Measurements from ENCODE around the gene PGGHG.
"Not testable (repeated sequence)": the region's sequence is repeated elsewhere in the genome, so short reads cannot be mapped to it uniquely, and the experiment has no call there.

Gene PGGHG

GRCh38 chr11:283405-284104 lies 5.4 kb upstream of the PGGHG start:
- no peak for TF ChIP-seq CTCF (IDR thresholded peaks at IDR 0.05; ENCODE audit: insufficient read depth, low read length, missing control alignments)
- ChIA-PET POLR2A (no interaction called here), CTCF (interaction anchor here (0.7 to 1.0 kb wide), 2 partner anchors 22 to 32 kb away, joined by 5 to 6 read pairs; no protein-coding TSS in a partner anchor)
- H3K4me3 ChIP-seq (ENCODE audit: low read depth, low read length), result no peak overlapping the region
- no peak for DNase-seq (ENCODE audit: low read depth, low spot score)

GRCh38 chr11:284105-285020 lies 4.6 kb upstream of the PGGHG start:
- no peak for TF ChIP-seq CTCF (IDR thresholded peaks at IDR 0.05; ENCODE audit: insufficient read depth, low read length, missing control alignments)
- no peak for DNase-seq (ENCODE audit: low read depth, low spot score)
- H3K4me3 ChIP-seq (ENCODE audit: low read depth, low read length), result no peak overlapping the region
- ChIA-PET POLR2A (no interaction called here), CTCF (interaction anchor here (0.7 to 2.7 kb wide), 3 partner anchors 21 to 33 kb away, joined by 5 to 6 read pairs (median 6); no protein-coding TSS in a partner anchor)

GRCh38 chr11:285021-285893 lies 3.7 kb upstream of the PGGHG start:
- no peak for TF ChIP-seq CTCF (IDR thresholded peaks at IDR 0.05; ENCODE audit: insufficient read depth, low read length, missing control alignments)
- ChIA-PET CTCF (interaction anchor here (1.7 to 2.7 kb wide), 2 partner anchors 20 to 34 kb away, joined by 6 read pairs; no protein-coding TSS in a partner anchor), POLR2A (no interaction called here)
- DNase-seq (ENCODE audit: low read depth, low spot score), result no peak
- no peak overlapping the region for H3K4me3 ChIP-seq (ENCODE audit: low read depth, low read length)

GRCh38 chr11:285894-286220 lies 3.1 kb upstream of the PGGHG start:
- CTCF ChIA-PET, result interaction anchor here (1.7 to 2.7 kb wide), 2 partner anchors 19 to 35 kb away, joined by 6 read pairs; no protein-coding TSS in a partner anchor
- H3K4me3 ChIP-seq (ENCODE audit: low read depth, low read length), result no peak overlapping the region
- DNase-seq (ENCODE audit: low read depth, low spot score), result no peak
- POLR2A ChIA-PET, result no interaction called here
- TF ChIP-seq CTCF (IDR thresholded peaks at IDR 0.05; ENCODE audit: insufficient read depth, low read length, missing control alignments), result no peak

- CTCF ChIA-PET, result interaction anchor here (1.7 to 9.1 kb wide), 3 partner anchors 18 to 36 kb away, joined by 6 to 68 read pairs (median 6); partner anchors contain the start of gene IFITM2
- POLR2A ChIA-PET, result not testable (repeated sequence)
These were observed 1.7 kb upstream of the PGGHG start for GRCh38 chr11:286977-287820.

More at GRCh38 chr11:286977-287820, 1.7 kb upstream of the PGGHG start:
- not testable (repeated sequence) for DNase-seq (ENCODE audit: low read depth, low spot score); H3K4me3 ChIP-seq (ENCODE audit: low read depth, low read length)
